ENCODE results near the gene C1orf53.
"Not testable (repeated sequence)": the region's sequence is repeated elsewhere in the genome, so short reads cannot be mapped to it uniquely, and the experiment has no call there.

Gene C1orf53
- total RNA-seq: 0 to 0.07 reads per million in 2 donors

DNA sequence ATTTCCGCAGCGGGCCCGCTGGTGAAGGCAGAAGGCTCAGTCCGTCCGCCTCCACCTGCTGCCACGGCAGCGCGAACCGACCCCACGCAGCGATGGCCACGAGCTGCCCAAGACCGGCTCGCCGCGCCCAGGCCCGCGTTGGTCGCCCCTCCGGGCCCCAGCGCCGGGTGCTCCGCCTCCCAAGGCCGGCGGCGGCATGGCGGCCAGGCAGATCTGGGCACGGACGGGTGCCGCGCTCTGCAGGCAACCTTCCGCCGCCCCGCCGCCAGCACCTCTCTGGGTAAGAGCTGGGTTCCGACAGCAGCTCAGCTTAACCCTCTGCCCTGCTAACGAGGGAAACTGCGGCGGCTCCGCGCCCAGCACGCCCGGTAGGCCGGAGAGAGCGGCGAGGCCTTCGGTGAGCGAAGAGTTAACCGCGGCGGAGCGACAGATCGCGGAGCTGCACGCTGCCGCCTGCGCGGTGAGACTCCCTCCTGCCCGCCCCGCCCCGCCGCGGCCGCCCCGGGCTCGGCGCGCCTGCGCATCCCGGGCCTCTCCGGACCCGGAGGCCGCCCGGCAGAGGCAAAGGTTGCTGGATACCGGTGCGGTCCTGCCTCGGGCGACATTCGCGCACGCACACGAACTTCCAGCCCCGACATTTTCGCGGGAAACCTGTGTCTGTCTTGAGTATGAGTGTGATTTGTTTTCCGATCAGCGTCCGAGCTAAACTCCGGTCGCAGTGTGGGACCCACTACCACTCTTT is at the start of gene C1orf53:
TSS of gene C1orf53 (plus strand) at position 177 of the 742 bp plus-strand sequence. CDS start at position 197, 20 bp downstream.
- peak; percentile 56 to 91 (median 65) for DNase-seq

GRCh38 chr1:197855751-197856150 is 46.7 kb upstream of the C1orf53 start:
- DNase-seq: not testable (repeated sequence)

GRCh38 chr1:197857477-197857876 is 45.0 kb upstream of the C1orf53 start:
- no peak for DNase-seq

DNA sequence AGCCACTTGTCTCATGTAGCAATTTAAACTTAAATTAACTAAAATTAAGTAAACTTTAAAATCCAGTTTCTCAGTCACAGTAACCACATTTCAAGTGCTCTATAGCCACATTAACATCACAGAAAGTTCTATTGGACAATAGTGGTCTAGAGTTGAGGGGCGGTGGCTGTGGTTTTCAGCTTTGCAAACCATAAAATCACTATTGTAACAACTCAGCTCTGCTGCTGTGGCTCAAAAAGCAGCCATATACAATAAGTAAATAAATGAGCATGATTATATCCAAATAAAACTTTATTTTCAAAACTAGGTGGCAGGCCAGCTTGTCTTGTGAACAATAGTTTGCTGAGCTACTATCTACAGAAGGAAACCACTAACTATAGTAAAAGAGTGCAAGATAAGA is 43.4 kb upstream of the C1orf53 start:
- peak in 1 of 5 experiments; percentile 73 for DNase-seq

DNA sequence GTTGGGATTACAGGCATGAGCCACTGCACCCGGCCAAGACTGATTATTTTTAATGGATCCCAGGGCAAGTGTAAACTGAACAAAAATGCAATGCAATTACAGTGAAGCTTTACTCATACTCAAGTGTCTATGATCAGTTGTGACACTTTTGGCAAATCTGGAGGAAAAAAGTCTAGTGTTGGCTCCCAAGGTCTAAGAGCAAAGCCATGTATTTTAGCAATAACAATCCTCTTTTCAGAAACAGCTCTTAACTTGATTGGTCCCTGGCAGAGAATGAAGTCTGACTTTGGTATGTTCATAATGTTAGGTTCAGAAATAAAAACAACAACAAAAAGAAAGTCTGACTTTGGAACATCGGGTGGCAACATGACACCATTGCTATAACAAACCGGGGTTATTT is 40.2 kb upstream of the C1orf53 start:
- no peak for DNase-seq

GRCh38 chr1:197862671-197863070 is 39.8 kb upstream of the C1orf53 start:
- DNase-seq: no peak

DNA sequence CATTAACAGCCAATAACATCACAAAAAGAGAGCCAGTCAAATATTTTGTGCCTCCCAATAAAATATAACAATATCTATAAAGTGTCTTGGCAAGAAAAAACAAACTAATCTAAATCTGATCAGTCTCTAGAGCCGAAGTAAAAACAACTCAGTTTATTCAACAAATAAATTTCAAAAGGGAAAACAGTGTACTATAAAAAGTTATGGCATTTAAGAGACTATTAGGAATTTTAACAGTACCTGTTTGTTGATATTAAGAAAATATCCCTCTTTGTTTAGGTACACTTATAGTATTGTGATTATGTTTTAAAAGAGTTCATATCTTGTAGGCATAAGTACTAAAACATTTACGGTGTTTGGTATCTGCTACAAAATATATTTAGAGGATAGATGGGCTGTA is 36.6 kb upstream of the C1orf53 start:
- no peak for DNase-seq

DNA sequence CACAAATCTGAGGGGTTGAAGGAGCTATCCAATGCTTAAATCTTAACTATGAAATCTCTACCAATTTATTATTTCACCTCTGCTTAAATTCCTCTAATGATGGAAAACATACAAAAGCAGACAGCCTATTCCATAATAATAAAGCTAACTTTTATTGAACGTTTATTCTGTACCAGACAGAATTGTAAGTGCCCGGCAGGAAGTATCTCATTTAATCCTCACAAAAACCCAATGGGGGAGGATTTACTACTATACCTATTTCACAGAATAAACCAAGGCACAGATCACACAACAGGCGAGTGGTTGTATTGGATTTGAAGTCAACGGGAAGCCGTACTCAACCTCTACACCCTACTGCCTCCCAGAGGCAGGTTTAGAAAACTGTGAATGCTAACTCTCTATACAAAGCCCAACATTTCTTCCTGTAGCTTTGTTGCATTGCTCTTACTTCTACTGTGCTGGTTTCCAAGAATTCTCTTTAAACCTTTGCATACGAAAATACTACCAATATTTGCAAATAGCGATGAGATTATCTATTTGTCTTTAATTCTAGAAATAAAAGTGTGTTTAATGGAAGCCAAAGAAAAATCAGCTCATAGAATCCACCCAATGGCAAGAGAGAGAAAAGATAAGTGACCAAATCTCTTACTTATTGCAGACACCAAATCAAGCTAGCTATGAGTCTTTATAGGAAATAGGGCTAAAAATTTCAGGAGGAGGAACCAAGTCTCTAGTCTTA is 33.5 kb upstream of the C1orf53 start:
- peak in 2 of 5 experiments; percentile 29 to 80 for DNase-seq

GRCh38 chr1:197869490-197870077 is 32.8 kb upstream of the C1orf53 start:
- DNase-seq: no peak

- no peak for DNase-seq
These were observed 25.5 kb upstream of the C1orf53 start for GRCh38 chr1:197876894-197877293.

DNA sequence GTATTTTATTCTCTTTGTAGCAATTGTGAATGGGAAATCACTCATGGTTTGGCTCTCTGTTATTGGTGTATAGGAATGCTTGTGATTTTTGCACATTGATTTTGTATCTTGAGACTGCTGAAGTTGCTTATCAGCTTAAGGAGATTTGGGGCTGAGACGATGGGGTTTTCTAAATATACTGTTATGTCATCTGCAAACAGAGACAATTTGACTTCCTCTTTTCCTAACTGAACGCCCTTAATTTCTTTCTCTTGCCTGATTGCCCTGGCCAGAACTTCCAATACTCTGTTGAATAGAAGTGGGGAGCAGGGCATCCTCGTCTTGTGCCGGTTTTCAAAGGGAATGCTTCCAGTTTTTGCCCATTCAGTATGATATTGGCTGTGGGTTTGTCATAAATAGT is 22.0 kb upstream of the C1orf53 start:
- DNase-seq: not testable (repeated sequence)

DNA sequence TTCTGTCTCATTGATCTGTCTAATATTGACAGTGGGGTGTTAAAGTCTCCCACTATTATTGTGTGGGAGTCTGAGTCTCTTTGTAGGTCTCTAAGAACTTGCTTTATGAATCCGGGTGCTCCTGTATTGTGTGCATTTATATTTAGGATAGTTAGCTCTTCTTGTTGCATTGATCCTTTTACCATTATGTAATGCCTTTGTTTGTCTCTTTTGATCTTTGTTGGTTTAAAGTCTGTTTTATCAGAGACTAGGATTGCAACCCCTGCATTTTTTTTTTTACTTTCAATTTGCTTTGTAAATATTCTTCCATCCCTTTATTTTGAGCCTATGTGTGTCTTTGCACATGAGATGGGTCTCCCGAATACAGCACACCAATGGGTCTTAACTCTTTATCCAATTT is 20.2 kb upstream of the C1orf53 start:
- not testable (repeated sequence) for DNase-seq

DNA sequence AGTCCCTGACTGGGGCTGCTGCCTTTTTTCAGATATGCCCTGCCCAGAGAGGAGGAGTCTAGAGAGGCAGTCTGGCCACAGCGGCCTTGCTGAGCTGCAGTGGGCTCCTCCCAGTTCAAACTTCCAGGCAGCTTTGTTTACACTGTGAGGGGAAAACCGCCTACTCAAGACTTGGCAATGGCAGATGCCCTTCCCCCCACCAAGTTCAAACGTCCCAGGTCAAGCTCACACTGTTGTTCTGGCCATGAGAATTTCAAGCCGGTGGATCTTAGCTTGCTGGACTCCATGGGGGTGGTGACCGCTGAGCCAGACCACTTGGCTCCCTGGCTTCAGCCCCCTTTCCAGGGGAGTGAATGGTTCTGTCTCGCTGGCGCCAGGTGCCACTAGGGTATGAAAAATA is 18.3 kb upstream of the C1orf53 start:
- DNase-seq: no peak

- DNase-seq: no peak
These were observed 11.5 kb upstream of the C1orf53 start for GRCh38 chr1:197890936-197891335.

GRCh38 chr1:197892684-197893083 is 9.7 kb upstream of the C1orf53 start:
- DNase-seq: no peak

- DNase-seq: no peak
These were observed 6.1 kb upstream of the C1orf53 start for GRCh38 chr1:197896301-197896700.

DNA sequence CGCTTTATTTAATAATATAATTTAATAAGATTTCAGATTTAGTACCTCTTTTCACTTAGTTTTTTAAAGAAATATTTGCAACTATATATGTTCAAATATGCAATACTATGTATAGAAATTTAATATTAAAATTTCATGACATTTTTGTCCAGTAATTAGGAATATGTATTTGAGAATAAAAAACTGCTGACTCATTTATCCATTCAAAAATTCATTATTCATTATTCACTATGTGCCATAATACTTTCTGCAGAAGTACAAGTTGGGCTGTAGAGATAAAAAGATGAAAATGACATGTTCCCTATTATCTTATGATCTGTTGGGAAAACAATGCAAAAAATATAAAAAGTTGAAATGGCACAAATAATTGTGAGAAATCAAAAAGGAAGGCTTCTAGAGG is 3.4 kb upstream of the C1orf53 start:
- DNase-seq: no peak

DNA sequence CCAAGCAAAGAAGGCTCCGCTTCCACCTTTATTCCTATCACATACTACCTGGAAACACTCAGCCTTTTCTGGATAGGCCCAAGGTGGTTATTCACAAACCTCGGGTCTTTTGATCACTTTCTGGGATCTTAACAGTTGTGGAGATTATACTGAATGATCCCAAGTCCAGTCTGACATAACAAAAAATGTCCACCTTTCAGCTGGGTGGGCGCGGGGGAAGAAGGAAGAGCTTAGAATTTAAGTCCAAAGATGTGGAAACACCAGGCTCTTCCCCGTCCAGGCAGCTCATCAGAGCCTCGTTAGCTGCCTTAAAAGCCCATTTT is 338 bp upstream of the C1orf53 start:
- DNase-seq: no peak

DNA sequence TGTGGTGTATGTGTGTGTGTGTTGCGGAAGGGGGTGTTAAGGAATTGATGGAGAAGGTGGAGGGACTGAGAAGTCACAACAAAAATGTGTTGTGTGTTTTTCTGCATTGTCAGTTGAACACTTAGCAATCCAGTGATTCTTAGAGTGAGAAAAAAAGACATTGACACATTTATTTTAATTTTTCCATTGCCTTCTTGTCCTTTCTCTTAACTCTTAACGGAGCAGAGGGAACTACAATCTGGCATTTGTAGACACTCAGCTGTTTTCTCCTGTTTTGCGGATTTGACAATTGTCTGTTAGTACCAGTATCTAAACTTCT is 725 bp downstream of the C1orf53 start:
- DNase-seq: no peak

DNA sequence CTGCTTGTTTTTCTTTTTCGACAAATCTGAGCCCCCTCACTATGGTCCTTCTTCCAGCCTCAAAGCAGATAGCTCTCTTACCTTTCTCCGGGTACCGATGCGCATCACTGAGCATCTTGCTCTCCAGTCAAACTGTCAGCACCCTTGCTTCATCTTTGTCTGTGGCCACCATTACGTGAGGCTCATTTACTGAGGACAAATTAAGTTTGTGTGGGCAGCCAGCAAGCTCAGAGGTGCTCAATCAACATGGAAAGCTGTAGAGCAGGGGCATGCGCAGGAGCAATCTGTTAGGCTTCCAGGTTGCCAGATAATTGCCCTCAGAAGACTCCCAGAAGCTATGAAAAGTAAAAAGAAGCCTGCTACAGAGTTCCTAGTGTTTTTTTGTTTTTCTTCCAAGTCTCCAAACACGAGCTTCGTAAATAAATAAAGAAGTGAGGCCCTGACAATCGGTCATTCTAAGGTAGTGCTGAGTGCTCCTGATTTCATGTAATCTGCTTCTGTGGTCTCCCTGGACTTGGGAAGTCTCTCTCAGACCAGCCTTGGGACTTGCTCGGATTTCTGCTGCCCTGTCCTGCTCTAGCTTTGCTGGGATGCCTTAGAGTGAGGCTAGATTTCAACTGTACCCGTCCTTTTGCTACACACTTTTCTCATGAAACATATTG is 1.8 kb downstream of the C1orf53 start:
- no peak for DNase-seq

GRCh38 chr1:197905699-197906351 is 3.4 kb downstream of the C1orf53 start:
- no peak for DNase-seq

GRCh38 chr1:197907846-197908616 is 5.6 kb downstream of the C1orf53 start:
- no peak for DNase-seq
